Keratinocyte (primary cell): ENCODE measurements around the gene HOMER3. TPM values are rescaled to one million over a fixed set of nuclear protein-coding genes. Genes with fewer than 3 reads are reported as not detected.
A peak's percentile ranks its signal among the peaks of the same experiment; 100 is the strongest.
"Not testable (repeated sequence)": the region's sequence is repeated elsewhere in the genome, so short reads cannot be mapped to it uniquely, and the experiment has no call there.

Experiments
- DNase-seq: peaks from one replicate; pipeline ENCODE4 v3.0.0-alpha.2; 2011; ENCODE audit warnings: low read depth, missing footprints, low spot score
- FAIRE-seq: peaks from 2 replicates; lab custom pipeline; 2011; peaks lifted over from hg19 to GRCh38; lab: Jason Lieb, UNC
- H2AFZ ChIP-seq: 2 replicates; pipeline ENCODE4 v1.6.0; 2012; ENCODE audit warnings: low read length, control low read depth, inconsistent platforms; ENCODE audit not compliant: control insufficient read depth
- H3K27ac ChIP-seq: 2 replicates; pipeline ENCODE4 v1.5.1; 2011; ENCODE audit warnings: low read length; ENCODE audit not compliant: control insufficient read depth, insufficient read depth
- H3K27me3 ChIP-seq: 3 replicates; pipeline ENCODE4 v1.6.0; 2011; ENCODE audit warnings: low read length; ENCODE audit not compliant: control insufficient read depth, insufficient read depth; ENCODE audit errors: extremely low read depth
- H3K36me3 ChIP-seq, 2 experiments: 2 replicates in 1 of 2; 3 replicates in 1 of 2; pipeline ENCODE4 v1.5.1; 2011; ENCODE audit warnings: low read length in 2 of 2, mild to moderate bottlenecking in 1 of 2; ENCODE audit not compliant: control insufficient read depth in 2 of 2, insufficient read depth in 2 of 2; ENCODE audit errors: extremely low read depth in 1 of 2
- H3K4me1 ChIP-seq: 3 replicates; pipeline ENCODE4 v1.5.1; 2011; ENCODE audit warnings: low read length; ENCODE audit not compliant: control insufficient read depth, insufficient read depth; ENCODE audit errors: extremely low read depth
- H3K4me2 ChIP-seq: 3 replicates; pipeline ENCODE4 v1.6.0; 2011; ENCODE audit warnings: low read depth, low read length; ENCODE audit not compliant: control insufficient read depth, insufficient read depth; ENCODE audit errors: extremely low read depth
- H3K4me3 ChIP-seq, 3 experiments: fragments of 200-600 bp in 1 of 3; sonication (generic) in 1 of 3; 2 replicates in 2 of 3; 3 replicates in 1 of 3; pipeline ENCODE4 v1.5.1; 2011 to 2016; ENCODE audit warnings: low read length in 3 of 3, mild to moderate bottlenecking in 3 of 3, control low read depth in 2 of 3, inconsistent platforms in 1 of 3, low read depth in 1 of 3, mixed read lengths in 1 of 3, mixed run types in 1 of 3, moderate library complexity in 1 of 3; ENCODE audit not compliant: control insufficient read depth in 2 of 3, insufficient read depth in 2 of 3; ENCODE audit errors: extremely low read depth in 1 of 3
- H3K79me2 ChIP-seq: 2 replicates; pipeline ENCODE4 v1.6.0; 2012; ENCODE audit warnings: low read length; ENCODE audit not compliant: control insufficient read depth, insufficient read depth
- H3K9ac ChIP-seq: 3 replicates; pipeline ENCODE4 v1.6.0; 2011; ENCODE audit warnings: low read length; ENCODE audit not compliant: control insufficient read depth, insufficient read depth; ENCODE audit errors: extremely low read depth
- H3K9me1 ChIP-seq: 3 replicates; pipeline ENCODE4 v1.6.0; 2011; ENCODE audit warnings: low read length; ENCODE audit not compliant: control insufficient read depth, insufficient read depth; ENCODE audit errors: extremely low read depth
- H3K9me3 ChIP-seq: 2 replicates; pipeline ENCODE4 v1.5.1; 2012; ENCODE audit warnings: low read depth, low read length; ENCODE audit not compliant: control insufficient read depth
- H4K20me1 ChIP-seq: 3 replicates; pipeline ENCODE4 v1.6.0; 2011; ENCODE audit warnings: low read length; ENCODE audit not compliant: control insufficient read depth, insufficient read depth; ENCODE audit errors: extremely low read depth
- CTCF ChIP-seq, 3 experiments: IDR thresholded peaks in 1 of 3; conservative IDR thresholded peaks in 1 of 3; optimal IDR thresholded peaks in 1 of 3; 2 replicates in 2 of 3; 3 replicates in 1 of 3; pipeline versions ENCODE3 to v1.5.1; 2011; ENCODE audit warnings: low read length in 3 of 3, mild to moderate bottlenecking in 3 of 3, moderate library complexity in 2 of 3, control low read depth in 1 of 3, inconsistent platforms in 1 of 3; ENCODE audit not compliant: insufficient read depth in 2 of 3; ENCODE audit errors: extremely low read depth in 1 of 3
- EZH2 ChIP-seq: IDR thresholded peaks from one replicate; pipeline ENCODE4 v1.6.1; 2012; ENCODE audit warnings: inconsistent platforms, mild to moderate bottlenecking, low read length, moderate library complexity
- dilution Hi-C: fragments of 300-500 bp; cut with MboI; formaldehyde crosslinking; loops from one replicate; pipeline ENCODE4 v1.7.0; 2020; ENCODE audit warnings: low sequenced_read_pairs; ENCODE audit not compliant: extremely low pct_ligation_motif_present
- polyA plus RNA-seq, 5 experiments: library from polyadenylated mRNA; depleted of rRNA in 3 of 5; stranded (reverse) in 3 of 5; stranded (forward) in 1 of 5; unstranded in 1 of 5; fragments of >200 nt; gene quantifications; 1 replicate in 1 of 5; 2 replicates in 3 of 5; 3 replicates in 1 of 5; pipeline versions ENCODE4 v1.2.1 to v1.2.3, GENCODE V29; 2011 to 2012; ENCODE audit warnings: missing spikeins in 2 of 5, low read depth in 1 of 5, low replicate concordance in 1 of 5

HOMER3 gene
- polyA plus RNA-seq, 1 donor (not counting 4 experiments of a cell fraction or from before 2014, with no cell fraction given): 119 TPM

GRCh38 chr19:18954094-18954493, 13.1 kb upstream of the HOMER3 start:
- Histone ChIP-seq H3K36me3 (peaks cover 1 to 2% of the 10 kb centered on the region in 2 experiments), H3K9me1 (peaks cover 2% of the 10 kb centered on the region), H3K9me3 (no peaks in the 10 kb centered on the region), H2AFZ (no peak overlapping the region), H3K9ac (no peak overlapping the region), H3K27me3 (no peaks in the 10 kb centered on the region), H4K20me1 (no peaks in the 10 kb centered on the region), H3K27ac (no peak overlapping the region), H3K4me2 (no peak overlapping the region), H3K4me3 (no peak overlapping the region), H3K79me2 (no peaks in the 10 kb centered on the region), H3K4me1 (peaks cover 26% of the 10 kb centered on the region)
- DNase-seq: no peak
- TF ChIP-seq EZH2: no peak
- TF ChIP-seq CTCF (optimal IDR thresholded peaks at IDR 0.05 in 1 of 3, IDR thresholded peaks at IDR 0.05 in 1 of 3, conservative IDR thresholded peaks at IDR 0.05 in 1 of 3; ENCODE audit: extremely low read depth in 1 of 3, insufficient read depth in 2 of 3, low read length in 3 of 3): no peak
- FAIRE-seq: no peak
- dilution Hi-C loops: no loop called here

DNA sequence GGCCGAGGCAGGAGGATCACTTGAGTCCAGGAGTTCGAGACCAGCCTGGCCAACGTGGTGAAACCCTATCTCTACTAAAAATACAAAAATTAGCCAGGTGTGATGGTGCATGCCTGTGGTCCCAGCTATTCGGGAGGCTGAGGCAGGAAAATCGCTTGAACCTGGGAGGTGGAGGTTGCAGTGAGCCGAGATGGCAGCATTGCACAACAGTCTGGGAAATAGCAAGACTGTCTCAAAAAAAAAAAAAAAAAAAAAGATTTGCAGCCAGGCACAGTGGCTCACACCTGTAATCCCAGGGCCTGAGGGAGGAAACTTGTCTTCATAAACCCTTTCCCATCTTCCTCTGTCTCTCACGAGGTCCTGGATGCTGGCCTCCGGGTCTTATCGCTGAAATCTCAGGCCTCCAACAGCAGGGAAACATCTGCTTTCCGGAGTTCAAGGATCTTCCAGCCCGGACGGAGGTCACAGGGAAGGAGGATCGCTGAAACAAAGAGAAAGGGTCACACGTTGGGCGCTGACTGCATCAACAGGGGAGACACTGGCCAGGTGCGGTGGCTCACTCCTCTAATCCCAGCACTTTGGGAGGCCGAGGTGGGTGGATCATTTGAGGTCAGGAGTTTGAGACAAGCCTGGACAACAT, 11.5 kb upstream of the HOMER3 start:
- H3K36me3 ChIP-seq, H3K9me3 ChIP-seq, H3K4me3 ChIP-seq, H3K9ac ChIP-seq, H3K9me1 ChIP-seq, H4K20me1 ChIP-seq, H3K79me2 ChIP-seq, H2AFZ ChIP-seq, DNase-seq, dilution Hi-C loops, H3K27me3 ChIP-seq: not testable (repeated sequence)
- peak; percentile 13 for FAIRE-seq
- peaks cover 28% of the 10 kb centered on the region for H3K4me1 ChIP-seq
- H3K27ac ChIP-seq: peak overlapping the region; percentile 65
- H3K4me2 ChIP-seq: peak overlapping the region; percentile 11
